ENCODE measurements around the gene AK1. TPM values are rescaled to one million over a fixed set of nuclear protein-coding genes. Genes with fewer than 3 reads are reported as not detected.

AK1 gene
- total and polyA plus RNA-seq, 2 donors (not counting 3 experiments of a cell fraction or from before 2014, with no cell fraction given) = 115 to 148 TPM

- Histone ChIP-seq H3K79me2 (ENCODE audit: control insufficient read depth, insufficient read depth, low read length) (no peaks in the 10 kb centered on the region), H3K4me1 (ENCODE audit: control insufficient read depth, extremely low read depth, insufficient read depth, low read length) (peaks cover 36% of the 10 kb centered on the region), H3K9me3 (replicated peaks; ENCODE audit: control insufficient read depth, insufficient read depth, low read length) (no peaks in the 10 kb centered on the region), H2AFZ (ENCODE audit: low read depth, low read length) (peak overlapping the region; percentile 4), H3K9ac (replicated peaks; ENCODE audit: extremely low read depth, insufficient read depth, low read length) (no peak overlapping the region), H4K20me1 (replicated peaks; ENCODE audit: control insufficient read depth, extremely low read depth, insufficient read depth, low read length) (no peaks in the 10 kb centered on the region), H3K27ac (ENCODE audit: insufficient read depth, low read depth, low read length) (peak overlapping the region; percentile 62), H3K27me3 (ENCODE audit: control insufficient read depth in 2 of 2, insufficient read depth in 2 of 2, low read length in 2 of 2) (no peaks in the 10 kb centered on the region), H3K4me2 (ENCODE audit: insufficient read depth, low read length) (no peak overlapping the region), H3K9me1 (replicated peaks; ENCODE audit: control insufficient read depth, extremely low read depth, insufficient read depth, low read length) (no peaks in the 10 kb centered on the region), H3K4me3 (replicated peaks in 1 of 3; ENCODE audit: insufficient read depth in 1 of 3, low read depth in 1 of 3, low read length in 3 of 3) (no peak overlapping the region), H3K36me3 (ENCODE audit: control insufficient read depth in 2 of 2, extremely low read depth in 1 of 2, insufficient read depth in 2 of 2, low read length in 2 of 2) (no peaks in the 10 kb centered on the region)
- TF ChIP-seq POLR2A (IDR thresholded peaks at IDR 0.05; ENCODE audit: low read depth, low read length) (no peak), EZH2 (IDR thresholded peaks at IDR 0.05; ENCODE audit: borderline replicate concordance, low read depth, low read length, severe bottlenecking) (no peak), CTCF (IDR thresholded peaks at IDR 0.05; ENCODE audit: extremely low read depth in 1 of 2, insufficient read depth in 1 of 2, low read depth in 1 of 2, low read length in 2 of 2) (no peak), FOS (IDR thresholded peaks at IDR 0.05; ENCODE audit: borderline replicate concordance, insufficient read depth, low read length) (peak; percentile 4), JUN (IDR thresholded peaks at IDR 0.05; ENCODE audit: borderline replicate concordance, insufficient read depth, insufficient read length, low read depth) (no peak), GATA2 (IDR thresholded peaks at IDR 0.05; ENCODE audit: insufficient read depth, insufficient read length, low read depth, low read length) (no peak), POLR2AphosphoS5 (IDR thresholded peaks at IDR 0.05; ENCODE audit: insufficient read depth, low read depth, low read length) (peak; percentile 92), MAX (IDR thresholded peaks at IDR 0.05; ENCODE audit: insufficient read depth, insufficient read length) (peak; percentile 79), MYC (IDR thresholded peaks at IDR 0.05; ENCODE audit: low read depth, low read length) (peak; percentile 82)
- no TSS peak for BruUV-seq (replicated peaks)
- intact Hi-C loops (cut with micrococcal nuclease) = no loop called here
- dilution Hi-C loops (cut with MboI; ENCODE audit: extremely low pct_ligation_motif_present, low sequenced_read_pairs) = no loop called here
- peak; percentile 76 for FAIRE-seq
- DNase-seq (ENCODE audit: low read depth, low spot score) = peak; percentile 77
- ChIA-PET CTCF (interaction anchor here (1.0 to 1.3 kb wide), 7 partner anchors 8 to 59 kb away, joined by 3 to 8 read pairs (median 3); no protein-coding TSS in a partner anchor), POLR2A (interaction anchor here (1.4 kb wide), 1 partner anchor 10 kb away, joined by 3 read pairs; no protein-coding TSS in a partner anchor)
These were observed 15.1 kb downstream of the AK1 start for GRCh38 chr9:127862075-127863011.

Measured in endothelial cell of umbilical vein (primary cell).